G401 (cell line): Measurements from ENCODE around the gene UBA7. TPM values are rescaled to one million over a fixed set of nuclear protein-coding genes. Genes with fewer than 3 reads are reported as not detected.

Experiments
- DNase-seq: peaks from one replicate; pipeline ENCODE4 v3.0.0-alpha.2; 2015; ENCODE audit warnings: low spot score
- in situ Hi-C: cut with HindIII; loops from 2 replicates; pipeline ENCODE4 v1.10.0; 2016; ENCODE audit warnings: low sequenced_read_pairs, mixed read lengths
- total RNA-seq: library from RNA; depleted of rRNA; stranded (reverse); fragments of >200 nt; shearing (Covaris generic); gene quantifications from 2 replicates; pipeline ENCODE4 v1.2.3, GENCODE V29; 2014

The UBA7 gene
- total RNA-seq, 1 experiment from 2014 or later: 0.14 TPM

DNA sequence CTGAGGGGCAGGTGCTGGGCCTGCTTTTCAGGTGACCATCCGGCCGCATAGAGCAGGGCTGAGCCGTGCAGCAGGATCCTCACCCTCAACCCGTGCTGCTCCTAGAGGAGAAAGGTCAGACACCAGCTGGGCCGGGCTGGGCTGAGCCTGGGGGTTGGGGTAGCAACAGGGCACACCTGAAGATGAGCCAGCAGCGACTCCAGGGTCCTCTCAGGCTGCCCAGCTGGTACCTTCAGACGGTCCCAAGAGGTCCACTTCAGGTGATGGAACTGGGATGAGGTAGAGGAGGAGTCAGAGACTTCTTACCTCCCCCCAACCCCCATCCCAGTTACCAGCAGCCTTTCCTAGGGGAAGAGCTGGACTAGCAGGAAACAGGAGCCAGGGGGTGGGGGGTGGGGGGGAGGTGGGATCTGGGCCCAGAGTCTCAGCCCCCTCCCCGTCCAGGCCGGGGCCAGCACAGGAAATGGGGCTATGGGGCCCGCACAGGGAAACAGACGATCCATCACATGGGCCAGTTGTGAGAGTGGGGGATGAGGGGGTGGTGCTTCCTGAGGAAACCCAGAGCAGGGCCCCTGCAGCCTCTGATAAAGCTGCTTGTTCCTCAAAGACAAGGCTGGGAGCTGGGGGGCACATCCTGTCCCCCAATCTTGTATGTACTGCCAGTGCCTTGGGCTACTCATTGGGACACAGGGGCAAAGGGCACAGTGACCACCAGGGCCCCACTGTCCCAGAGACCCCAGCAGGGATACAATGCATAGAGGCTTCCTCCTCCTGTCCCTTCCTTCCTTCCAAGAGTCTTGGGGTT, 7.7 kb downstream of the UBA7 start:
- in situ Hi-C loops: no loop called here
- DNase-seq: no peak

DNA sequence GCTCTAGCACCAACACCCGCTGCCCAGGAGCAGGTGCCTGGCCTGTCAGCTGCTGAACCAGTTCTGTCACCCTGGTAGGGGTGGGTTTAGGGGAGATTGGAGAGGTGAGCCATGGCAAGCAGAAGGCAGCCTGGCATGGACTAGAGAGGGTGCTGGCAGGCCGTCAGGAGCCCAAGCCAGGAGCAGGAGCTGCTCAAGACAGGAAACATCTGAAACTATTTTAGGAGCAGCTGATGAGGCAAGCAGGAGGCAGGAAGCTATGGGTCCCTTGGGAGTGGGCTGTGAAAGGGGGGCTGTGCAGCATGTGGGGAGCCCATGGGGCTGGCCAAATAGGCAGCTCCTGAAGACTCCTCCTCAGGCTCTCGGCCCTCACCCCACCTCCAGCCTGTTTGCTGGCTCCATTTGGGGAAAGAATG, 8.4 kb downstream of the UBA7 start:
- in situ Hi-C loops: no loop called here
- DNase-seq: peak; percentile 79

GRCh38 chr3:49804141-49805041, 9.4 kb downstream of the UBA7 start:
- in situ Hi-C loops: no loop called here
- DNase-seq: peak; percentile 13

DNA sequence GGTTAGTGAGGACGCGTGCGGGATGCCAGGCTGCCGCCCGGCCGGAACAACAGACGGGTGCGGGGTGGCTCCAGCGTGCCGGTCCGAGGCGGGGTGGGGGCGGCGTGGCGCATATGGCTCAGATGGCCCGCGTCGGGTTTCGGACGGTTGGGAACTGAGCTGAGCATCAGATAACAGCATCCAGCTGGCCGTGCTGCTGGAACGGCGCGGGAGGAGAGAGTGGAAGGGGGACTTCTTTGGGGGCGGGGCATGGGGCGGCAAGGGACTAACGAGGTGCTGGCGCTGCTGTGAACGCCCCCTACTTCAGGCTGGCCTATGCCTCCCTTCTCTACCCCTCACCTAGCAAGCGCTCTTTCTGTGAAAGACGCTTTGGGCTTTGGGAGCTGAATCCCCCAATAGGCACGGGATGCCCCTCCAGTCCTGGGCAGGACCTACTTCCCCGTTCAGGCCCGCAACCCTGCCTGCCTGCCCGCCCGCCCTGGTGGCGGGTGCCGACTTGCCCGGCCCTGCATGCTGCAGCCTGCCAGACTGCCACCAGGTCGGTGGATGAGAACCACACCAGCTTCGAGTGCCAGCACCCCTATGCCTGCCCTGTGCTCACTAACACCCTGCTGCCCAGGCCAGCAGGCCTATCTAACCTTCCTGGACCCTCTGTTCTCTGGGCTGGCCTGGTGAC, 10.2 kb downstream of the UBA7 start:
- DNase-seq: peak; percentile 35
- in situ Hi-C loops: no loop called here

DNA sequence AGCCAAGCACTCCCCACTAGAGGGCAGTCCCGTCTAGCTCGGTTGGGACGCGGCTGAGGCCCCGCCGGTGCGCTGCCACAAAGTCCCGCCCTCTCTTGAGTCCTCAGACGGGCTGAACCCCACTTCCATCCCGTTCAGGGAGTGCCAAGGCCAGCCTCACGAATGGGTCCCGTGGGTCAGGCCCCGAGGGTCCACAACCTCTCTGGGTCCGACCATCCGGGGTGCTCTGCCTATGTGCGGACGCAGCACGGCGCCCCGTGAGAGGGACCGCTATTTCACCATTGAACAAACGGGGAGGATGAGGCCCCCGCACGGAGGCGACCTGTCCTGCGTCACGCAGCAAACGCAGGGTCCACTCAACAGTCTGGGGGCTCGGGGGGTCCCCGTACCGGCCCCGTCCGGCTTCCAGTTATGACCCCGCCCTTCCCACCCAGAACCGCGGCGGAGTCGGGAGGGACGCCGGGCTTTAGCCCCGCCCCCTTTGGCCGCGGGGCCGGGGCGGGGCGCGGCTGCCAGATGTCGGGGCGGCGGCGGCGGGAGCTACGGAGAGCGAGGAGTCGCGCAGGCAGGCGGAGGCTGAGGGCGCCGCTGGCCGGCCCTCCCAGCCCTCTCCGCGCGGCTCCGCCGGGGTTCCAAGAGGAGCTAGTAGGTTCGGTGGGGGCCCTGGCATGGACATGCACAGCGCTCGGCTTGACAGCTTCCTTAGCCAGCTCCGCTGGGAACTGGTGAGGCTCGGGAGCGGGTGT, 10.9 kb downstream of the UBA7 start, which contains the start of gene INKA1:
Gene INKA1, plus strand, starts transcription at position 543 of the 746 bp plus-strand sequence. Its CDS starts 132 bp downstream, at position 675.
- in situ Hi-C loops: no loop called here
- peak; percentile 87 for DNase-seq

- no peak for DNase-seq
- in situ Hi-C loops: no loop called here
These were observed 12.6 kb downstream of the UBA7 start for GRCh38 chr3:49801160-49801559.

GRCh38 chr3:49799761-49800160, 14.0 kb downstream of the UBA7 start, which contains the start of gene CDHR4:
Gene CDHR4, minus strand, starts transcription at chr3:49799873. Its CDS starts 61 bp downstream, at chr3:49799812.
- no peak for DNase-seq
- in situ Hi-C loops: no loop called here

GRCh38 chr3:49799105-49799504, 14.6 kb downstream of the UBA7 start:
- no peak for DNase-seq
- in situ Hi-C loops: no loop called here

DNA sequence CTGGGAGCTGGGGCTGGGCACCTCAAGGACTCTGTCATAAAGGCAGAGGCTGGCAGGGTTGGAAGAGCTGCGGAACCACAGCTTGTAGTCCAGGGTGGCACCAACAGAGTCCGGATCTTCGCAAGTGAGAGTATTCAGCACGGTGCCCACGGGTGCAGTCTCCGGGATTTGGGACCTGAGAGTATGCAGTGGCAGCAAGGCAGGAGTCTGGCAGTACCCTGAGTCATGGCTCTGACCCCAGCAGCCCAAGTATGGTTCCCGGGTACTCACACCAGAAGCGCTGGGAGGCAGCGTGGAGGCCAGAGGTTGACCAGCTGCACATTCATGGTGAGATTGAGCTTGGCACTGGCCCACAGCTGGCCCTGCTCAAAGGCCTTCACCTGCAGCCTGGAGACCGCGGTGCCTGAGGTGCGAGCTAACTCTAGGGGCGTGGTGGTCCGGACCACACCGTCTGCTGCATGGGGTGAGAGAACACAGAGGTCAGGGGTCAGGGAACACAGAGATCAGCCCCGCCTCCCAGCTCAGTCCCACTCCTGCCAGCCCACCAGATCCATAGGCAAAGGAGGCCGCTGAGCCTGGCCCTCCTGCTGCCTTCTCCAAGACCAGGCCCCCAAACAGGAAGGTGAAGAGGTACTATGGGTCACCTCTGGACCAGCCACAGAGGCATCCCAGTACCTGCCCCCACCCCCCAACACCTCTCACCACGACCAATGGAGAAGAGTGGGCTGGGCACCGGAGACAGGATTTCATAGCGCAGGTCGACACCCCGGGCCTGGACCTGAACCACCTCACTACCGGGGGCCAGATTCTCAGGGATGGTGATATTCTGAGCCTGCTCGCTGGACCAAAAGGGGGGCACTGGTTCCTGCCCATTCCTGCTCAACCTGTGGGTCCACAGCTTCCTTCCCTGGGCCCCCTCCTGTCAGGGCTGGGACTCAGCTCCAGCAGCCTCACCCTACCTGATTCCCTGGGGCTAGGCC, 18.5 kb downstream of the UBA7 start:
- DNase-seq: no peak
- in situ Hi-C loops: no loop called here

DNA sequence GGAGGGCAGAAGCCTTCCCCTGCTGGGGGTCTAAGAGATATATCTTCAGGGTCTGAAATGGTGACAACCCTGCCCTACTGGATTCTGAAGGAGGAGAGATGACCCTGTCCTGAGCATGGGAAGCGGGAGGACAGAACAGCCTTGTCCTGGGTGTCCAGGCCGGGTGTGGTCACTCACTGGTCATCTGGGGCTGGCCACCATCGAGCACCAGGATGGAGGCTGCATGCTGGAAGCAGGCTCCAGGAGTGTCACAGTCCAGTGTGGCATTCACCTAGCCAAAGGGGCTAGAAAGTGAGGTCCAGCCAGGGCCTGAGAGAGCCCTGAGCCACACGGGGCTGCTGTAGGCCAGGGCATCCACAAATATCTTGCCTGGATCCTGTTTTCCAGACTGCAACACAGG, 19.3 kb downstream of the UBA7 start:
- DNase-seq: no peak
- in situ Hi-C loops: no loop called here

DNA sequence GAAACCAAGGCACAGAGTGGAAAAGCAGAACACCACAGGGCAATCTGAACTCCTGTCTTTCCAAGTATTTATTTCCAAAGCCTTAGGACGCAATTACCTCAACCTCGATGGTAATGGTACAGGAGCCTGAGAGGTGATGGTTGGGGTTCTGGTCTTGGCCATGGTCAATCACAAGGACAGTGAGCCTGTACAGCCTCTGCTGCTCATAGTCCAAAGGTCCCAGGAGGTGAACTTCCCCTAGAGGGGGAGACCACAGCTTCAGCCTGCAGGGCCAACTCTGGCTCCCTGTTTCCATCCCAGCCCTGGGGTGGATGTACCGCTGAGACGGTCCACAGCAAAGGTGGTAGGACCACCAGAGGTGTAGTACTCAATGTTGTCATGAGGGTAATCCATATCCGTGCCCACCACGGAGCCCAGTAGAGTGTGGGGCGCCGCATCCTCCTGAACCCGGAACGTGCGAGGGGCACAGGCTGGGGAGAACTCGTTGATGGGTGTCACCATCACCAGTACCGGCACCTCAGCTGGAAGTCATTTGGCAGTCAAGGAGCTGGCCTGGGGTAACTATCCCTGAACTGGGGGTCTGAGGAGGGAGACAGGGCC, 20.2 kb downstream of the UBA7 start:
- DNase-seq: no peak
- in situ Hi-C loops: no loop called here

GRCh38 chr3:49792371-49793150, 21.2 kb downstream of the UBA7 start:
- no peak for DNase-seq
- in situ Hi-C loops: no loop called here

- DNase-seq: no peak
- in situ Hi-C loops: no loop called here
These were observed 22.2 kb downstream of the UBA7 start for GRCh38 chr3:49791571-49791970.

GRCh38 chr3:49790626-49791411, 22.9 kb downstream of the UBA7 start:
- DNase-seq: no peak
- in situ Hi-C loops: no loop called here

- DNase-seq: no peak
- in situ Hi-C loops: no loop called here
These were observed 25.7 kb downstream of the UBA7 start for GRCh38 chr3:49788056-49788455.

- in situ Hi-C loops: no loop called here
- no peak for DNase-seq
These were observed 26.2 kb downstream of the UBA7 start for GRCh38 chr3:49787536-49787935.
